Right lobe of liver (tissue), 6 donors: Measurements from ENCODE around the gene CAMK2B. TPM values are rescaled to one million over a fixed set of nuclear protein-coding genes. Genes with fewer than 3 reads are reported as not detected.

Experiments used
- ATAC-seq, 4 donors: fragments of 200-7000 bp; cut with Tn5 transposase; one replicate each; pipeline ENCODE4 v1.9.1; 2020; ENCODE audit warnings: mild to moderate bottlenecking in 4 of 4, moderate library complexity in 4 of 4
- DNase-seq, 3 donors: peaks; one replicate each; pipeline ENCODE4 v3.0.0-alpha.2; 2020
- H3K27ac ChIP-seq, 3 donors: fragments of 200-600 bp; one replicate each; pipeline ENCODE4 v1.8.0; 2022
- H3K27me3 ChIP-seq, 2 donors: fragments of 200-600 bp; one replicate each; pipeline ENCODE4 v1.8.0; 2022
- H3K36me3 ChIP-seq, 4 donors: fragments of 200-600 bp; sonication (generic) in 1 of 4; one replicate each; pipeline versions ENCODE4 v1.5.1 to v1.8.0; 2017 to 2022; ENCODE audit warnings: control low read depth in 1 of 4
- H3K4me1 ChIP-seq, 4 donors: fragments of 200-600 bp; sonication (generic) in 1 of 4; one replicate each; pipeline versions ENCODE4 v1.5.1 to v1.8.0; 2017 to 2022; ENCODE audit warnings: control low read depth in 1 of 4
- H3K4me3 ChIP-seq, 3 donors: fragments of 200-600 bp; one replicate each; pipeline ENCODE4 v1.8.0; 2022
- H3K9me3 ChIP-seq, 4 donors: fragments of 200-600 bp; sonication (generic) in 1 of 4; one replicate each; pipeline versions ENCODE4 v1.5.1 to v1.8.0; 2017 to 2022; ENCODE audit warnings: control low read depth in 1 of 4
- CTCF ChIP-seq, 4 donors: fragments of 200-600 bp in 3 of 4; fragments of 450-650 bp in 1 of 4; IDR thresholded peaks; one replicate each; pipeline versions ENCODE4 v1.5.1 to v1.8.0; 2016 to 2022; ENCODE audit warnings: antibody characterized with exemption in 4 of 4, mild to moderate bottlenecking in 2 of 4
- POLR2A ChIP-seq: fragments of 450-650 bp; IDR thresholded peaks from one replicate; pipeline ENCODE4 v1.6.1; 2017; ENCODE audit warnings: antibody characterized with exemption, mild to moderate bottlenecking
- WGBS: methylation state at CpG from one replicate; pipeline ENCODE4 v1.1.6; 2018; ENCODE audit warnings: low coverage, low lambda C conversion rate; ENCODE audit not compliant: insufficient coverage; ENCODE audit errors: missing lambda C conversion rate; 5-methylcytosine and 5-hydroxymethylcytosine counted together
- intact Hi-C, 2 donors: fragments of 100-400 bp; cut with DNase I; formaldehyde crosslinking; loops; one replicate each; pipeline versions ENCODE4 v1.11.2 to v1.14.1; 2022
- total RNA-seq, 6 experiments: library from RNA; depleted of rRNA in 2 of 6; stranded (reverse); fragments of >200 nt in 2 of 6; fragmentation: NEBNext Ultra II Directional in 3 of 6; extraction: Animal tissue kit (Norgen Biotek cat#: 25700) in 3 of 6; gene quantifications; one replicate each; pipeline versions ENCODE4 v1.1.0 to v1.2.4, GENCODE V29; 2016 to 2023
- donor health status: DM: no; HTN: yes; CAD: no.
- donor health status: DM: no; HTN: no; CAD: no.
- donor health status: DM: no; HTN: no; CAD: no.
- donor health status: DM: no; HTN: yes; CAD: no.
- donor health status: DM: no; HTN: yes; CAD: no.

CAMK2B gene
- total RNA-seq, 6 experiments from 2014 or later: 2.1 to 5.1 (median 3.3) TPM

GRCh38 chr7:44262031-44262430 lies 63.4 kb downstream of the CAMK2B start:
- WGBS: no CpG with 5 or more reads among the region's 9 CpGs
- DNase-seq: no peak
- intact Hi-C loops: no loop called here
- H3K9me3 ChIP-seq: no peaks in the 10 kb centered on the region
- no peaks in the 10 kb centered on the region for H3K36me3 ChIP-seq
- H3K4me1 ChIP-seq: peaks cover 0 to 5% (median 0%) of the 10 kb centered on the region in 4 donors
- no peaks in the 10 kb centered on the region for H3K27me3 ChIP-seq
- TF ChIP-seq CTCF (IDR thresholded peaks at IDR 0.05): no peak
- no peak for TF ChIP-seq POLR2A
- H3K27ac ChIP-seq: no peak overlapping the region
- ATAC-seq: no peak
- H3K4me3 ChIP-seq: no peak overlapping the region

- H3K4me3 ChIP-seq: no peak overlapping the region
- WGBS: no CpG with 5 or more reads among the region's 5 CpGs
- H3K9me3 ChIP-seq: no peaks in the 10 kb centered on the region
- TF ChIP-seq POLR2A (no peak), CTCF (IDR thresholded peaks at IDR 0.05) (no peak)
- no peaks in the 10 kb centered on the region for H3K36me3 ChIP-seq
- H3K27ac ChIP-seq: no peak overlapping the region
- no peak for ATAC-seq
- intact Hi-C loops: no loop called here
- H3K4me1 ChIP-seq: peaks cover 0 to 5% (median 0%) of the 10 kb centered on the region in 4 donors
- no peak for DNase-seq
- H3K27me3 ChIP-seq: no peaks in the 10 kb centered on the region
Measured at GRCh38 chr7:44261240-44261639, 64.2 kb downstream of the CAMK2B start.

- H3K36me3 ChIP-seq: no peaks in the 10 kb centered on the region
- 87% methylated on average over 13 of the region's 18 CpGs for WGBS
- intact Hi-C loops: no loop called here
- no peak overlapping the region for H3K4me3 ChIP-seq
- H3K27ac ChIP-seq: peak overlapping the region in 2 of 3 donors; percentile 33 to 58
- no peaks in the 10 kb centered on the region for H3K27me3 ChIP-seq
- TF ChIP-seq POLR2A (no peak), CTCF (IDR thresholded peaks at IDR 0.05) (no peak)
- peak in 3 of 4 donors; percentile 8 to 44 (median 29) for ATAC-seq
- no peaks in the 10 kb centered on the region for H3K9me3 ChIP-seq
- peaks cover 0 to 5% (median 0%) of the 10 kb centered on the region in 4 donors for H3K4me1 ChIP-seq
- DNase-seq: no peak
Measured at GRCh38 chr7:44259547-44260457, 65.6 kb downstream of the CAMK2B start.

GRCh38 chr7:44258865-44259546 lies 66.4 kb downstream of the CAMK2B start:
- DNase-seq: no peak
- TF ChIP-seq POLR2A: no peak
- no peak for TF ChIP-seq CTCF (IDR thresholded peaks at IDR 0.05)
- Histone ChIP-seq H3K36me3 (no peaks in the 10 kb centered on the region), H3K27me3 (no peaks in the 10 kb centered on the region), H3K4me3 (no peak overlapping the region), H3K4me1 (peaks cover 0 to 5% (median 0%) of the 10 kb centered on the region in 4 donors), H3K27ac (peak overlapping the region; percentile 33 to 58 (median 53)), H3K9me3 (no peaks in the 10 kb centered on the region)
- no peak for ATAC-seq
- WGBS: no CpG with 5 or more reads among the region's 14 CpGs
- intact Hi-C loops: no loop called here
